HG02981 (cell line): ENCODE data around the gene GRIK1.
A peak's percentile ranks its signal among the peaks of the same experiment; 100 is the strongest.

Experiments
- ATAC-seq: cut with Tn5 transposase; IDR thresholded peaks from one replicate; pipeline ENCODE4 v1.9.1; 2021; ENCODE audit warnings: mild to moderate bottlenecking, moderate library complexity; ENCODE audit not compliant: unreplicated experiment

The GRIK1 gene

DNA sequence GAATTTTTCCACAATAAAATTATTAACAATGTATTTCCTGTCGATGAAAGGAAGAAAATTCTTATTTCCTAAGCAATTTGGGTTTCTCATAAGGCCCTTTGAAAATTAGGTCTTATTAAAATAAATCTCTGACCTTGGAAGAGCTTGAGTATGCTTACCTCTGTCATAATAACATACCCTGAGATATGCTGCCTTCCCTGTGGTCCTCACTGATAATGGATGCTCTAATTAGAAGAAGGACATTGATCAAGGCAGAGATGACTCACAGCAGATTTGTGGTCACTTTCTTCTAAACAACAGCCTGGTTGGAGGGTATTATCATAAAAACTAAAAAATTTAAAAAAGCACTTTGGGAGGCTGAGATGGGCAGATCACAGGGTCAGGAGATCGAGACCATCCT is 217.8 kb downstream of the GRIK1 start:
- ATAC-seq = no peak

DNA sequence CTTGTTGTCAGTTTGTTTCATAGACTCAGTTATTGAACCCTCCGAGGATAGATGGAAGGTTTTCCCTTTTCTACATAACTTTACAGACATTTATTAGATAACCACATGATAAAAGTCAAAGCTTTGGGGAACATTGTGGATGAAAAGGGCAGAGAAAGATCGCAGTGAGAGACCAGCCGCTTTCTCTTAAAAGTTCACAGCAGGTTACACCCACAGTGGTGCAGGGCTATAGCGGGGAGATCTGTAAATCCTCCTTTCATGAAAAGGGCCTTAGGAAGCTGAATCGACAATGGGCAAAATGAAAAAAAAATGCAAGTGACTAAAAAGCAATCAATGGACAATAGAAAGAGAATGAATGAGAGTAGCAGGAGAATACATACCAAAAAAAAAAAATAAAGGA is 218.6 kb downstream of the GRIK1 start:
- ATAC-seq = no peak

GRCh38 chr21:29719521-29719920 is 220.3 kb downstream of the GRIK1 start:
- ATAC-seq = no peak

GRCh38 chr21:29718081-29718815 is 221.5 kb downstream of the GRIK1 start:
- no peak for ATAC-seq

- ATAC-seq = no peak
Measured at GRCh38 chr21:29717659-29718058, 222.1 kb downstream of the GRIK1 start.

- ATAC-seq = no peak
Measured at GRCh38 chr21:29716753-29717152, 223.0 kb downstream of the GRIK1 start.

- no peak for ATAC-seq
Measured at GRCh38 chr21:29715089-29715488, 224.7 kb downstream of the GRIK1 start.

GRCh38 chr21:29712818-29713217 is 227.0 kb downstream of the GRIK1 start:
- ATAC-seq = no peak

- no peak for ATAC-seq
Measured at GRCh38 chr21:29711236-29711635, 228.6 kb downstream of the GRIK1 start.

DNA sequence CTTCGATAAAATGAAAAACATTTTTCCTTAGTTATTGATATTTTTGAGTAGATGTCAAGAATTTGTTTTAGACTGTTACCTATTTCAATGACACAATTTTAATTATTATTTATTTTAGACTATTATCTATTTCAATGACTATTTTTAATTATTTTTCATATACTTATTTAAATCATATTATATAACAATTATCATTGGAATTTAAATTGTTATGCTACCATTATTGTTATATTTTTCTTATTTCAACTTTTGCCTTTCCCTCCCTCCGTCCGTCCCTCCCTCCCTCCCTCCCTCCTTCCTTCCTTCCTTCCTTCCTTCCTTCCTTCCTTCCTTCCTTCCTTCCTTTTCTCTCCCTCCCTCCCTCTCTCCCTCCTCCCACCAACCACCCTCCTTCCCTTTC is 229.3 kb downstream of the GRIK1 start:
- no peak for ATAC-seq

DNA sequence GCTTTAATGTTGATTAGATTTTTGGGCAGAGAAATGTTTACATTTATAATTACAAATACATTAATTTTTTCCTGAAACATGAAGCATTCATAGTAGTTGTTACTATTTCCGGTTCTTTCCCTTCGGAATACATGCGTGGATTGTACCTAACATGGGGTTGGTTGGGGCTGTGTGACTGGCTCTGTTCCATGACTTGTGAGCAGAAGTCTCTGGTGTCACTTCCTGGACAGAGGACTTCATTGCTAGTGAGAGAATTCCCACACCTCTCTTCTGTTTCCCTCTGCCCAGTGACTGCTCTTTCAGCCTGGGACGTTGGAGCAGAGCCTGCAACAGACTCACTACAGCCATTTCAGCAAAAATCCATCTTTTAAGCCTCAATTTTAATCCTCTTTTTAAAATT is 231.4 kb downstream of the GRIK1 start:
- no peak for ATAC-seq

DNA sequence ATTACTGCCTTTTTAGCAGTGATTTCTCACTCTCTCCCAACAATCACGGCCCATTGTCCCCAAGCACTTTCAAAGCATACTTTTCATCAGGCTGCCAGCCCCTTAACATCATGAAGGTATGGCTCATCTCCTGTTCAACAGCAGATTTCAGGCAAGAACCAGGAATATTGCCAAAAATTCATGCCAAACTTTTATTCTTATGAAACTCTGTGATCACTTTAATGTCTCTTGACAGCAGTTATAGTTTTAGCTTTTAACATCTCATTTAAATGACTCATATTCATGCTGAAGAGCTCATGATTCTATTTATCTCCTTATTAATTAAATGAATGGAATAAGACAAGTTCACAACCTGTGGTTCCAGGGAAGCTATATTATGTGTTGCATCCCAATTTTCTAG is 235.1 kb downstream of the GRIK1 start:
- ATAC-seq = no peak

DNA sequence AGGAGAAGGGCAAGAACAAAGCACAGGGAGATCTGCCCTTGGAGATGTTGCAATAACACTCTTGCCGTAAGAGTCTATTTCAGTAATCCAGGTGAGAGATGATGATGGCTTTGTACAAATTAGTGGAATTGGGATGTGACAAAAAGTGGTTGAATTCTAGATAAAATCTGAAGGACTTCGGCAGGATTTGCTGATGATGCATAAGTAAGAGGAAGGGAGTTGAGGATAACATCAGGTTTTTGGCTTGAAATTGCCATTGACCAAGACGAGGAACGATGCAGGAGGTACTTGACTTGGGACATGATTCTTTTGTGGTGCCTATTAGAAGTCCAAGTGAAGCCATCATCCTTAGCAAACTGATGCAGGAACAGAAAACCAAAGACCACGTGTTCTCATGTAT is 238.1 kb downstream of the GRIK1 start:
- no peak for ATAC-seq

GRCh38 chr21:29697555-29698193 is 242.1 kb downstream of the GRIK1 start:
- peak; percentile 44 for ATAC-seq

DNA sequence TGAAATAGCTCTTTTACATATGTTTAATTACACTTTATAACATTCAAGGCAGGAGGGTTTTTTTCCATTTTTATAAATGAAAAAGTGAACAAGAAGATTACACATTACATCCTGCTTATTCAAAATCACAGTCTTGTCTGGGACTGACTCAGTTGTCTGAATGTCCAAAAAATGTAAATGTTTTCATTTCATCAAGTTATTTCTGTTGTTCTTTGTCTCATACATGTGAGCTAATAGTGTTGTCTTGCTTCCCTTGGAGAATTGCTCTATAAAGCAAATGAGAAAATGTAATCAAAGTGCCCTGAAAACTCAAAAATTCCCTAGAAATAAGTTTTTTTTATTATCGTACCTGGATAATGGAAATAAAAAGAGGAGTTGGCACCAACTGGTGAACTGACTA is 242.9 kb downstream of the GRIK1 start:
- no peak for ATAC-seq

DNA sequence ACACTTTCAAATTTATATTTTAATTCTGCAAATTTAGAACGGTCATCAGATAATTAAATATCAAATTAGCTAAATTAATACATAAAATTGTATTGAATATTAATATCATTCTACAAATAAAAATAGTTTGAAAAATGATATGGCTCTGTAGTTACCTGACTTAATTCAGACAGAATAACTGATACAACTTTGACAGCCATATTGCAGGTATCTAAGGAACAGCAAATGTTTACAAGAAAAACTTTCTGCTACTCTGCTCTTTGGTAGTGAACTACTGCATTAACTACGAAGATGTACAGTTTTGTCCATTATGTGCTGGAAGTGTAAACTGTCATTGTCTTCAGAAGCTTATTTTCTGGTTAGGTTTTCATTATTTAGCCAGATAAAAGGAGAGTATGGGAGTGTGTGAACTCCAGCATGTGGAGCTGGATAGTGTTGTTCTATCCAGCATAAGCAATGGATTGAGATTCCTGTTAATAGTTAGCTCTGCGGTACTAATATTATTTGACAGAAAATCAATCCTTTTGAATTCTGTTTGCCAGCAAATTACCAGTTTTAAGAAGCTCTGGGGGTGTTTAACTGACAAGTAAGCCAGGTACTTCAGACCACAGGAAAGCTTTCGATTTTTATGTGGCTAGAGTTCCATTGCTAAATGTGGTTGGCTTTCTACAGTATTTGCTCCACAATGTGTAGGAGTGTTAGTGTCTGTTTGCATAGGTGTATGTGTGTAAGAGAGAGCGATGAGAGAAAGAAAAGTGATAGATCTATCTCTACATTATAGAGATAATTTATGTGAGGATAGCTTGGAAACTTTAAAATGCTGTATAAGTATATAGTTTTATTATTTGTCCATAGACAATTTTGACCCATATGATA is 247.9 kb downstream of the GRIK1 start:
- ATAC-seq = no peak

GRCh38 chr21:29689753-29690152 is 250.0 kb downstream of the GRIK1 start:
- ATAC-seq = no peak

DNA sequence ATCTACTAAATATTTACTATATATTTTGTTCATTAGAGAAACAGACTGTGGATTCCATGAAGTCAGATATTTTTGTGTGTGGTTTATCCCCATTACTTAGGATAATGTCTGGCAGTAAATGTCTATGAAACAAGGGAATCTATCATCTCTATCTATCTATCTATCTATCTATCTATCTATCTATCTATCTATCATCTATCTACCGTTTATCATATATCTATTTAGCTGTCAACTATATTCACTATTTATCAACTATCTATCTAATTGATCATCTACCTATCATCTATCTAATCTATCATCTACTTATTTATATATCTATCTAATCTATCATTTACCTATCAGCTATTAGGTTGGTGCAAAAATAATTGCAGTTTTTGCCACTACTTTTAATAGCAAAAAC is 255.7 kb downstream of the GRIK1 start:
- ATAC-seq = no peak

- ATAC-seq = no peak
Measured at GRCh38 chr21:29682800-29683199, 257.0 kb downstream of the GRIK1 start.

DNA sequence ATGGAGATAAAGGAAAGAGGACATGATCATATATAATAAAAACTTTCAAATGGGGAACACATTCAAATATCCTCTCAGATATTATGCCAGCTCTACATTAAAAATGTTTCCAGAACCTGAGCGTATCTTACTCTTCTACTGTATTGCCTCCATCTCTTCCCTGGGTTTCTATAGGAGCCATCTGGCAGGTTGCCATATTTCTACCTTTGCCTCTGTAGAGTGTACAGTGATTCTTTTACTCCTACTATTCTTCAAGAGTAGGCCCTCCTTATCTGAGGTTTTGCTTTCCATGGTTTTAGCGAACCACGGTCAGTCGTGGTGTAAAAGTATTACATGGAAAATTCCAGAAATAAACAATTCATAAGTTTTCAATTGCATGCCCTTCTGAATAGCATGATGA is 259.5 kb downstream of the GRIK1 start:
- no peak for ATAC-seq

- no peak for ATAC-seq
Measured at GRCh38 chr21:29678626-29679025, 261.2 kb downstream of the GRIK1 start.

DNA sequence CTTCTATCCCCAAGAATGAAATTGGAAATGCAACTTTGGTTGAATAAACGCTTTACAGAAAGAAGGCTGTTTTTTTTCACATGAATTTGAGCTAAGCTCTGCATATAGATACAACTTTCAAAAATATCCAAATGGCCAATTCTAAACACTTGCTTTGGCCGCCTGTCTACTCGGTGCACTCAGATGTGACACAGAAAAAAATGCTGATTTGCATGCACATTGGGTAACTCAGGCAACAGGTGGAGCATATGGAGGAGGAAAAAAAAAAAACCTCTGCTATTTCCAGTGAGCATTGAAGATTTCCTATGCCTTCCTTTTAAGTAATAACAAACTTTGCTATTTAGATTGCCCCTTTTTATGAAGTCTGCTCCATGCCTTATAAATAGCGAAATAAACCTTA is 262.5 kb downstream of the GRIK1 start:
- ATAC-seq = no peak
